Skin of body (tissue), 2 donors: ENCODE data around the gene DCT. TPM values are rescaled to one million over a fixed set of nuclear protein-coding genes. Genes with fewer than 3 reads are reported as not detected.

Source experiments
- DNase-seq: peaks from one replicate; lab custom pipeline; 2025; lab: John Stamatoyannopoulos, UW
- total RNA-seq: library from RNA; depleted of rRNA; stranded (reverse); fragments of >200 nt; gene quantifications from one replicate; pipeline ENCODE4 v1.2.3, GENCODE V29; 2014

DCT gene
- total RNA-seq, 1 donor from 2014 or later: 28.3 TPM

DNA sequence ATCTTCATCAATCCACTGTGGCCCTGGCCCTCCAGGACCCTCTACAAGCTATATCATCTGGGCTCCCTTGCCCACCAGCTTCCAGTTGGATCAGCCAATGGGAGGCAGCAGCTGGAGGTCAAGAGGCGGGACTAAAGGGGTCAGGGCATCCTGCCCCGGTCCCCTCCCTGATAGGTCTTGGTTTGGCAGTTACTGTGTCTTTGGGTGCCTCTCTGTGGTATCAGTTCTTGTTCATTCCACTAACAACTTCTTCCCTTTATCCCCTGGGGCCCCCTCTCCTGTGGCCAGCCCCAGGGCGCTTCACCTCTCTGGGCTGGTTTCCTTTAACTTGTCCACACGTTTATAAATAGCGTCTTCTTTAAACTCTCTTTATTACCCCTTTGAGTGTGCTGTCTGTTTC, 83.6 kb downstream of the DCT start:
- DNase-seq: no peak

GRCh38 chr13:94394723-94395122, 84.8 kb downstream of the DCT start:
- DNase-seq: no peak

DNA sequence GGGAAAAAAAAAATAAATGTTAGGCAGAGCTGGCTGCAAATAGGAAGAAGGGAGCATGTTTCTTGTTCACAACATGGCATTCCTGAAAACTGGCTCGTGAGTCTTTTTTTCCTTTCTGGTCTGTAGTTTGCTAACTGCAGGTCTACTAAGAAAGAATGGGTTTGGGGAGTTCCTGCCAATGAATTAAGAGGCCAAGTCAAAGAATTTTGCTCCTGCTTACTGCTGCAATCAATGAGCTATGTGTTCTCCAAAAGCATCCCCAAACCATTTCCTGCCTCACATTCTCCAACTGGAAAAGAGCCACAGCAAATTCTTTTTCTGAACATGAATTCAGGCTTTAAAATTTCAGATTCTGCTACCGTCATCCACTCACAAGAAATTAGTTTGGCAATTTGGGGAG, 88.6 kb downstream of the DCT start:
- DNase-seq: peak; percentile 7

- no peak for DNase-seq
Measured at GRCh38 chr13:94389604-94390351, 89.7 kb downstream of the DCT start.

DNA sequence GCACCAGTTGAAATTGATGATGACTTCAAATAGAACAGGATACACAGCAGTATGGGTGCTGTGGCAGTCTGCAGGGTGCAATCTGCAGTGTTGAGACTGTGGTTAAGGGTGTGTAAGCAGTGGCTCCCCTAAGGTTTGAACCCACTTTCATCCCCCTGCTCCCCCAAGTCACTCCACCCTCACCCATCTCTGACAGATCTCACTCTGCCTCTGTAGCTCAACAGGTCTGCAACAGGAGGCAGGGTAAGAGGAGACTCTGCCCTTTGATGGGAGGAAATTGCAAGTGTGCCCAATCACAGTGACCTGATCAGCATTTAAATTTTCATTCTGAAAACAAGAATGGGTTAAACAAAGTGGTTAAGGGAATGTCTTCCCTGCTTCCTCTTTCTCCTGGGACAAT, 92.4 kb downstream of the DCT start:
- no peak for DNase-seq

Other genes starting within 250 kb of the DCT start
- gene TGDS, start 116.5 kb upstream of the DCT start, total RNA-seq: 21.6 TPM
- gene GPR180, start 122.2 kb upstream of the DCT start, total RNA-seq: 9.9 TPM
- 5.1 TPM for gene SOX21, start 232.9 kb upstream of the DCT start, total RNA-seq